Common myeloid progenitor, CD34-positive (primary cell): ENCODE results near the gene PLEKHA5.

Source experiments
- CTCF ChIA-PET: fragments of 350-600 bp; sonication (Branson Sonifier 250); formaldehyde crosslinking; loops from one replicate; lab custom pipeline; 2021; ENCODE audit warnings: antibody characterized with exemption; lab: Charles Lee
- POLR2A ChIA-PET: fragments of 350-600 bp; sonication (Branson Sonifier 250); formaldehyde crosslinking; loops from one replicate; lab custom pipeline; 2021; ENCODE audit warnings: antibody characterized with exemption; lab: Charles Lee
- DNase-seq, 3 donors: peaks; one replicate each; pipeline versions ENCODE4 v3.0.0 to v3.0.0-alpha.2; 2013
- H3K27ac ChIP-seq, 2 experiments: 1 replicate in 1 of 2; 2 replicates in 1 of 2; pipeline ENCODE4 v1.7.0; 2013; ENCODE audit warnings: inconsistent platforms in 2 of 2, low read length in 2 of 2, mild to moderate bottlenecking in 2 of 2, low read depth in 1 of 2, moderate library complexity in 1 of 2; ENCODE audit not compliant: severe bottlenecking in 2 of 2, insufficient read depth in 1 of 2, poor library complexity in 1 of 2
- H3K27me3 ChIP-seq, 5 experiments: replicated peaks in 2 of 5; 1 replicate in 3 of 5; 2 replicates in 2 of 5; pipeline versions ENCODE4 v1.6.1 to v1.7.0; 2013; ENCODE audit warnings: low read length in 4 of 5, mild to moderate bottlenecking in 2 of 5, moderate library complexity in 2 of 5, inconsistent platforms in 1 of 5; ENCODE audit not compliant: insufficient read depth in 5 of 5, control insufficient read depth in 4 of 5
- H3K36me3 ChIP-seq, 4 experiments: 1 replicate in 2 of 4; 2 replicates in 2 of 4; pipeline versions ENCODE4 v1.6.1 to v1.7.0; 2013; ENCODE audit warnings: low read length in 3 of 4, control low read depth in 1 of 4, mild to moderate bottlenecking in 1 of 4; ENCODE audit not compliant: control insufficient read depth in 4 of 4, insufficient read depth in 4 of 4
- H3K4me1 ChIP-seq, 4 experiments: 1 replicate in 3 of 4; 2 replicates in 1 of 4; pipeline versions ENCODE4 v1.6.1 to v1.7.1; 2013; ENCODE audit warnings: low read length in 3 of 4, mild to moderate bottlenecking in 3 of 4, control low read depth in 1 of 4, inconsistent platforms in 1 of 4, moderate library complexity in 1 of 4; ENCODE audit not compliant: control insufficient read depth in 4 of 4, insufficient read depth in 4 of 4; ENCODE audit errors: control extremely low read depth in 1 of 4
- H3K4me3 ChIP-seq, 7 experiments: 1 replicate in 4 of 7; 2 replicates in 3 of 7; pipeline versions ENCODE4 v1.5.1 to v1.7.0; 2013; ENCODE audit warnings: mild to moderate bottlenecking in 7 of 7, low read length in 6 of 7, moderate library complexity in 6 of 7, inconsistent platforms in 2 of 7, low read depth in 2 of 7, control low read depth in 1 of 7; ENCODE audit not compliant: insufficient read depth in 4 of 7, control insufficient read depth in 1 of 7; ENCODE audit errors: extremely low read depth in 1 of 7
- H3K9me3 ChIP-seq, 5 experiments: 1 replicate in 4 of 5; 2 replicates in 1 of 5; pipeline versions ENCODE4 v1.6.1 to v1.7.1; 2013; ENCODE audit warnings: low read length in 4 of 5, mild to moderate bottlenecking in 2 of 5, inconsistent platforms in 1 of 5, low read depth in 1 of 5, moderate library complexity in 1 of 5; ENCODE audit not compliant: control insufficient read depth in 4 of 5, insufficient read depth in 2 of 5; ENCODE audit errors: control extremely low read depth in 1 of 5
- WGBS: methylation state at CpG from one replicate; pipeline ENCODE4 v1.1.5; 2013; ENCODE audit not compliant: insufficient coverage; 5-methylcytosine and 5-hydroxymethylcytosine counted together

The PLEKHA5 gene

GRCh38 chr12:19153396-19153795 lies 23.9 kb downstream of the PLEKHA5 start:
- CTCF ChIA-PET, result no interaction called here
- H3K4me1 ChIP-seq, result peaks cover 0 to 8% (median 0%) of the 10 kb centered on the region in 4 experiments
- peaks cover 3 to 11% (median 8%) of the 10 kb centered on the region in 4 experiments for H3K36me3 ChIP-seq

DNA sequence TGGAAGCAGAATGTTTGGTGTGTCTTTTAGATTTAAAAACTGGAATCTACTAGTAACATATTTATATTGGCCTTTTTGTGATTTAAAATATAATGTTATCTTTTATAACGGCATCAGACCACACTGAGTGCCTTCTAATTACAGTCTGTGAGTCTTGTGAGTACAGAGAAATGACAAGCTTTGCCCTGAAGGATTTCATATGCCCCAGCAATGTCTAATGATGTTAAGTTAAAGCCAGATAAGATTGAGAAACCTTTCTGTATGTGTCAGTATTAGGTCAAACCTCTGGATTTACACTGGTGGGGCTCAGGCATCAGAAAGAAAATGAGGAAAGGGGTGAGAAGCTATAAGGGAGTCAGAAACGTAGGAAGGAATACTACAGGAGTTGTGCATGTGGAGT lies 25.2 kb downstream of the PLEKHA5 start:
- H3K4me1 ChIP-seq, result peaks cover 0 to 8% (median 0%) of the 10 kb centered on the region in 4 experiments
- no peak for DNase-seq
- no peak overlapping the region for H3K4me3 ChIP-seq
- CTCF ChIA-PET, result no interaction called here
- no peaks in the 10 kb centered on the region for H3K9me3 ChIP-seq
- no peaks in the 10 kb centered on the region for H3K27me3 ChIP-seq
- 100% methylated on average over 1 of the region's 2 CpGs for WGBS
- no peak overlapping the region for H3K27ac ChIP-seq
- POLR2A ChIA-PET, result no interaction called here
- peaks cover 3 to 7% (median 5%) of the 10 kb centered on the region in 4 experiments for H3K36me3 ChIP-seq

More at GRCh38 chr12:19153396-19153795, 23.9 kb downstream of the PLEKHA5 start:
- POLR2A ChIA-PET, result no interaction called here
- DNase-seq, result no peak
- WGBS, result no CpG with 5 or more reads among the region's 2 CpGs
- Histone ChIP-seq H3K27me3 (no peaks in the 10 kb centered on the region), H3K4me3 (no peak overlapping the region), H3K27ac (no peak overlapping the region), H3K9me3 (no peaks in the 10 kb centered on the region)

DNA sequence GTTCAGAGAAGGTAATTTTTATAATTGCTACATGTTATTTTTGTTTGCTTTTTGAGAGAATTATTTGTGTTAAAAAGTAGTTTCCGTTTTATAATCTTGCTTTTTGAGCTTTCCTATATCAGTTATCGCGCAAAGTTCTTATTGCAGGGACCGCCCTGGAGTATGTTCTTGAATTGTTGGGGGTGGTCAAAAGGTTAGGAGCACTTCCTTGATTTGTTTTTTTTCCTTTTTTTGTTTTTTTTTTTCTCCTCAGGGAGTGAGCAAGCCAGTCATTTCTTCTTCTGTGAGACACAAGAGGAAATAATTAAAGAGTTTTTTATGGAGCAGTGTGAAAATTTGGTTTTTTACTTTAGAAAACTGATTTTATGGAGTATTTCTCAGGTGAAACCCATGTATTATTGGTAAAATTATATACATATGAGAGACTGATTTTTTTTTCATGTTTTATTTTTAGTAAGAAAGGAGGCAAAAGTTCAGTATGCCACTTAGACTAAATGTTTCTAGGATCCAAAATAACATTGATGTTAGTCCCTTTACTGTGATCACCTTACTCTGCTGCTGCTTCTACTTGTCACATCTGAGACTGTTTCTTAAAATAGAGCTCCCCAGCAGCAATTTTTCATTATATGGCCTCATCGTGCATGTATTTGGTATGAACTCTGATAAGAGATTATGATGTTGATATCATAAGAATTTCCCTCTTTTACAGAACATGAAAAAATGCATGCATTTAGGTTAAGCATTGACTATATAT lies 26.6 kb downstream of the PLEKHA5 start:
- no peaks in the 10 kb centered on the region for H3K27me3 ChIP-seq
- POLR2A ChIA-PET, result no interaction called here
- no peak overlapping the region for H3K27ac ChIP-seq
- CTCF ChIA-PET, result interaction anchor here (0.6 kb wide), 1 partner anchor 30 kb away, joined by 3 read pairs; no protein-coding TSS in a partner anchor
- 100% methylated on average over 1 of the region's 5 CpGs for WGBS
- peaks cover 0 to 3% (median 3%) of the 10 kb centered on the region in 4 experiments for H3K36me3 ChIP-seq
- H3K9me3 ChIP-seq, result no peaks in the 10 kb centered on the region
- no peak for DNase-seq
- H3K4me1 ChIP-seq, result no peaks in the 10 kb centered on the region
- H3K4me3 ChIP-seq, result no peak overlapping the region

GRCh38 chr12:19158923-19159322 lies 29.4 kb downstream of the PLEKHA5 start:
- Histone ChIP-seq H3K36me3 (no peaks in the 10 kb centered on the region), H3K27ac (no peak overlapping the region), H3K27me3 (no peaks in the 10 kb centered on the region), H3K4me1 (no peaks in the 10 kb centered on the region), H3K9me3 (no peaks in the 10 kb centered on the region), H3K4me3 (no peak overlapping the region)
- CTCF ChIA-PET, result no interaction called here
- no CpG with 5 or more reads among the region's 1 CpG for WGBS
- POLR2A ChIA-PET, result no interaction called here
- no peak for DNase-seq

DNA sequence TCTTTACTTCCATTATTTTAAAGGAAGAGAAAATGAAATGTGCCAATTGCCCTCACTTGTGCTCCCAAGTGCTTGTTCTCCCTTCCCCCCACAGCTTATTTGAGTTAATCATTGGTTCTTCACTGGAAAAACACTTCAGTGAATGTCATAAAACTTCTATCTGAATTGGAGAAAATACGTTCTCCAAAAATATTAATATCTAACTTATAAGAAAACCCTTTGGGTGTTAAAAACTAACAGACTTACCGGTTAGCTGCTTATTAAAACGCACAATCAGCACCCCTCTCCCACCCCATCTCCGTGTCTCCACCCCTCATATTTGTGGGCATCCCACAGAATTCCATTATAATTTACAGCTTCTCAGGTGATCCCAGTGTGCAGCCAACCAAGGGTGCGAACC lies 31.7 kb downstream of the PLEKHA5 start:
- Histone ChIP-seq H3K4me3 (no peak overlapping the region), H3K4me1 (no peaks in the 10 kb centered on the region), H3K27ac (no peak overlapping the region), H3K27me3 (no peaks in the 10 kb centered on the region), H3K9me3 (no peaks in the 10 kb centered on the region), H3K36me3 (no peaks in the 10 kb centered on the region)
- POLR2A ChIA-PET, result no interaction called here
- no CpG with 5 or more reads among the region's 5 CpGs for WGBS
- DNase-seq, result no peak
- CTCF ChIA-PET, result interaction anchor here (1.2 kb wide), 1 partner anchor 13 kb away, joined by 3 read pairs; no protein-coding TSS in a partner anchor

DNA sequence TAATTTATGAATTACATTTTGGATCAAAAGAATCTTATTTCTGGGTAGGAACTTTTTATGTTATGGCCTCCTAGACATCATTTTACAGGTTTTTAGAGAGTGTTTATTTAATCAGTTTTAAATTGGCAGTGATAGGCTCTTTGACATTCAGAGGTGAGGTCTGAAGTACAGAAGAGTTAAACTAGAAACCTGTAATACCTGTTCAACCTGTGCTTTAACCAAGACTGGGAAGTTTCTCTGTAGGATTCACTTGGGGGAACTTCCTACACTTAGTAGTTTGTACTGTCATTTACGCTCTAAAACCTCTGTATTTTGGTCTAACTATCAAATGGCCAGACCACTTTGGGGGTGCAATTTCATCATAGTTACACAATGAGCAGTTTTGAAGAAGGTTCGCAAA lies 35.9 kb downstream of the PLEKHA5 start:
- POLR2A ChIA-PET, result no interaction called here

DNA sequence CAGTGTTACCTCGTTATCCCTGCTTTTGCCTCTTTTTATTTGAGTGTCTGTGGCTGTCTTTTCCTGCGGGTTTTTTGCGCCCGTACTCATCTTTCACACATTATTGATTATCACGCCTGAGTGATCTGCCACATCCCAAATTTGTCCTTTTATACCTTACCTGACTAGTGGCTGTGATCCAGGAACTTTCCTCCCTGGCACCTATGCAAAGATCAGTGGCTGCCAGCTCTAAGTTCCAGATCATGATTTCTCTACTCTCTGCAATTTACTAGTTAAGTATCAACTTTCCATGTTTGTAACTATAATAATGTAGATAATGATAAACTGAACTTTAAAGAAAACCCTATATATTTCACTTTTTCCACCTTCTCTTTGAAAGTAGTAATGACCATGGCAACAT lies 36.9 kb downstream of the PLEKHA5 start:
- CTCF ChIA-PET, result no interaction called here
- WGBS, result 100% methylated on average over 3 of the region's 5 CpGs
- POLR2A ChIA-PET, result no interaction called here
- DNase-seq, result no peak
- Histone ChIP-seq H3K27me3 (no peaks in the 10 kb centered on the region), H3K27ac (no peak overlapping the region), H3K4me1 (no peaks in the 10 kb centered on the region), H3K36me3 (peaks cover 0 to 2% (median 0%) of the 10 kb centered on the region in 4 experiments), H3K4me3 (no peak overlapping the region), H3K9me3 (no peaks in the 10 kb centered on the region)

More for the DNA sequence above, 35.9 kb downstream of the PLEKHA5 start:
- CTCF ChIA-PET, result no interaction called here
- H3K4me3 ChIP-seq, result no peak overlapping the region
- H3K27ac ChIP-seq, result no peak overlapping the region
- H3K4me1 ChIP-seq, result no peaks in the 10 kb centered on the region
- H3K9me3 ChIP-seq, result no peaks in the 10 kb centered on the region
- DNase-seq, result no peak
- WGBS, result 94% methylated on average over 2 of the region's 2 CpGs
- peaks cover 0 to 2% (median 0%) of the 10 kb centered on the region in 4 experiments for H3K36me3 ChIP-seq
- H3K27me3 ChIP-seq, result no peaks in the 10 kb centered on the region
